Neural progenitor cell (in vitro differentiated cells): Measurements from ENCODE around the gene EPHA1. TPM values are rescaled to one million over a fixed set of nuclear protein-coding genes. Genes with fewer than 3 reads are reported as not detected.

Source experiments
- DNase-seq: peaks from one replicate; pipeline ENCODE4 v3.0.0-alpha.2; 2016; ENCODE audit warnings: low spot score
- H2AFZ ChIP-seq: fragments of 200-600 bp; sonication (generic); replicated peaks from 2 replicates; pipeline ENCODE4 v1.6.1; 2016; ENCODE audit warnings: antibody characterized with exemption
- H3F3A ChIP-seq: fragments of 200-600 bp; sonication (generic); 2 replicates; pipeline ENCODE4 v1.6.1; 2016; ENCODE audit warnings: antibody characterized with exemption, low read depth
- H3K27ac ChIP-seq: fragments of 200-600 bp; sonication (generic); 2 replicates; pipeline ENCODE4 v1.5.1; 2016; ENCODE audit warnings: mild to moderate bottlenecking
- H3K27me3 ChIP-seq: fragments of 200-600 bp; sonication (generic); 2 replicates; pipeline ENCODE4 v1.6.1; 2016; ENCODE audit warnings: mild to moderate bottlenecking, moderate library complexity
- H3K36me3 ChIP-seq: fragments of 200-600 bp; sonication (generic); 2 replicates; pipeline ENCODE4 v1.5.1; 2016
- H3K4me1 ChIP-seq: fragments of 200-600 bp; sonication (generic); 2 replicates; pipeline ENCODE4 v1.6.1; 2016; ENCODE audit warnings: mixed run types
- H3K4me2 ChIP-seq: fragments of 200-600 bp; sonication (generic); 2 replicates; pipeline ENCODE4 v1.6.1; 2016
- H3K4me3 ChIP-seq: fragments of 200-600 bp; sonication (generic); 2 replicates; pipeline ENCODE4 v1.5.1; 2016
- H3K79me2 ChIP-seq: fragments of 200-600 bp; sonication (generic); 2 replicates; pipeline ENCODE4 v1.6.1; 2016; ENCODE audit warnings: low read depth
- H3K9ac ChIP-seq: fragments of 200-600 bp; sonication (generic); 2 replicates; pipeline ENCODE4 v1.6.1; 2016
- H3K9me3 ChIP-seq: fragments of 200-600 bp; sonication (generic); 2 replicates; pipeline ENCODE4 v1.5.1; 2016; ENCODE audit warnings: low read depth
- H4K20me1 ChIP-seq: fragments of 200-600 bp; sonication (generic); 2 replicates; pipeline ENCODE4 v1.6.1; 2016; ENCODE audit warnings: low read depth
- H3K27ac Mint-ChIP-seq: 3 replicates; pipeline ENCODE4 v1.8.0; 2021; ENCODE audit warnings: mixed read lengths
- H3K27me3 Mint-ChIP-seq: 2 replicates; pipeline ENCODE4 v1.8.0; 2022; ENCODE audit warnings: low read depth, mild to moderate bottlenecking, inconsistent platforms, moderate library complexity, mixed read lengths; ENCODE audit not compliant: insufficient read depth
- H3K36me3 Mint-ChIP-seq: 3 replicates; pipeline ENCODE4 v1.8.0; 2021; ENCODE audit warnings: mixed read lengths
- H3K4me1 Mint-ChIP-seq: 3 replicates; pipeline ENCODE4 v1.8.0; 2021; ENCODE audit warnings: mixed read lengths
- H3K4me3 Mint-ChIP-seq: 3 replicates; pipeline ENCODE4 v1.8.0; 2021; ENCODE audit warnings: mild to moderate bottlenecking, moderate library complexity, mixed read lengths
- H3K9me3 Mint-ChIP-seq: 3 replicates; pipeline ENCODE4 v1.8.0; 2020; ENCODE audit warnings: mixed read lengths
- EZH2 ChIP-seq: fragments of 200-600 bp; sonication (generic); IDR thresholded peaks from 2 replicates; pipeline ENCODE4 v1.6.1; 2017; ENCODE audit warnings: antibody characterized with exemption, mild to moderate bottlenecking, moderate library complexity
- EZH2phosphoT487 ChIP-seq: fragments of 200-600 bp; sonication (generic); IDR thresholded peaks from 2 replicates; pipeline ENCODE4 v1.6.1; 2017; ENCODE audit warnings: antibody characterized with exemption
- total RNA-seq: library from RNA; depleted of rRNA; stranded (reverse); fragments of >200 nt; gene quantifications from 2 replicates; pipeline ENCODE4 v1.2.3, GENCODE V29; 2015; ENCODE audit warnings: low replicate concordance
- TF ChIP-seq, protein P1 (sequence below): fragments of 200-600 bp; sonication (generic); IDR thresholded peaks from 2 replicates; pipeline ENCODE4 v1.5.1; 2017; ENCODE audit warnings: antibody characterized with exemption, mild to moderate bottlenecking

EPHA1 gene
- total RNA-seq, 1 donor from 2014 or later = 4.1 TPM

DNA sequence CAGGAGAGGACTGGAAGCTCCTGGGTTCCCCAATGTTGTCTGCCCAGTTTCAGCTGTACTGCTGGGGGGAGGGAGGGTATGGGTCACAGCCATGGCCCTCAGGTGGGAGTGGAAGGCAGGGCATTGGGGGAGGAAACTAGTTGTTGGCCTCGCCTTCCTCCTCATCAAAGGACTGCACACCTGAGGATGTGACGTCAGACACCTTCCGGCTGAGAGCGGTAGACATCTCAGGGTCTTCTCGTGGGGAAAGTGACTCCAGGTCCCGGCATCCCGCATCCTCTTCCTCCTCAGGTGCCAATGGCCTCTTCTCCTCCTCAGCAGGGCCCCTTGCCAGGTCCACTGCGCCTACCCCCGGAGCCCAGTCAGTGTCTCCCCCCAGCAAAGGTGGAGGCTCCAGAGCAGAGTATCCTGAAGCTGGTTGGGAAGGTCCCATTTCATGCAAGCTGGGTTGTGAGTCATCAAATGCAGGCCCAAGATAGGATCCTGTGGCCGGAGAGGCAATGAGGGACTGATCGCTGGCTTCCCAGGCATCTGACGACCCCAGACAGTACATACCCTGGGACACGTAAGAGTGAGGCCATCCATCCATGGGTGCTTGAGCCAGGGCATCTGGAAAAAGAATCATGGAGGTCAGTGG lies 52.1 kb downstream of the EPHA1 start:
- Histone ChIP-seq H3K4me3 (no peak overlapping the region), H3K4me1 (peaks cover 27% of the 10 kb centered on the region), H3K9me3 (no peaks in the 10 kb centered on the region), H3K36me3 (no peaks in the 10 kb centered on the region), H4K20me1 (peaks cover 24% of the 10 kb centered on the region), H2AFZ (no peak overlapping the region), H3K27ac (no peak overlapping the region), H3F3A (peaks cover 23% of the 10 kb centered on the region), H3K9ac (no peak overlapping the region), H3K27me3 (no peaks in the 10 kb centered on the region), H3K79me2 (no peaks in the 10 kb centered on the region), H3K4me2 (no peak overlapping the region)
- peaks cover 28% of the 10 kb centered on the region for H3K4me1 Mint-ChIP-seq
- no peaks in the 10 kb centered on the region for H3K9me3 Mint-ChIP-seq
- TF ChIP-seq, protein P1, sequence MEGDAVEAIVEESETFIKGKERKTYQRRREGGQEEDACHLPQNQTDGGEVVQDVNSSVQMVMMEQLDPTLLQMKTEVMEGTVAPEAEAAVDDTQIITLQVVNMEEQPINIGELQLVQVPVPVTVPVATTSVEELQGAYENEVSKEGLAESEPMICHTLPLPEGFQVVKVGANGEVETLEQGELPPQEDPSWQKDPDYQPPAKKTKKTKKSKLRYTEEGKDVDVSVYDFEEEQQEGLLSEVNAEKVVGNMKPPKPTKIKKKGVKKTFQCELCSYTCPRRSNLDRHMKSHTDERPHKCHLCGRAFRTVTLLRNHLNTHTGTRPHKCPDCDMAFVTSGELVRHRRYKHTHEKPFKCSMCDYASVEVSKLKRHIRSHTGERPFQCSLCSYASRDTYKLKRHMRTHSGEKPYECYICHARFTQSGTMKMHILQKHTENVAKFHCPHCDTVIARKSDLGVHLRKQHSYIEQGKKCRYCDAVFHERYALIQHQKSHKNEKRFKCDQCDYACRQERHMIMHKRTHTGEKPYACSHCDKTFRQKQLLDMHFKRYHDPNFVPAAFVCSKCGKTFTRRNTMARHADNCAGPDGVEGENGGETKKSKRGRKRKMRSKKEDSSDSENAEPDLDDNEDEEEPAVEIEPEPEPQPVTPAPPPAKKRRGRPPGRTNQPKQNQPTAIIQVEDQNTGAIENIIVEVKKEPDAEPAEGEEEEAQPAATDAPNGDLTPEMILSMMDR = no peak
- no peak for TF ChIP-seq EZH2
- H3K4me3 Mint-ChIP-seq = no peak overlapping the region
- H3K36me3 Mint-ChIP-seq = peaks cover 39% of the 10 kb centered on the region
- DNase-seq = no peak
- peaks cover 4% of the 10 kb centered on the region for H3K27me3 Mint-ChIP-seq
- no peak overlapping the region for H3K27ac Mint-ChIP-seq

- H3K9me3 ChIP-seq = no peaks in the 10 kb centered on the region
- H3K4me2 ChIP-seq = no peak overlapping the region
- DNase-seq = no peak
- TF ChIP-seq, protein P1 = no peak
- H3K79me2 ChIP-seq = no peaks in the 10 kb centered on the region
- H3K27ac ChIP-seq = no peak overlapping the region
- Mint-ChIP-seq H3K36me3 (peaks cover 39% of the 10 kb centered on the region), H3K27ac (no peak overlapping the region), H3K4me1 (peaks cover 30% of the 10 kb centered on the region), H3K4me3 (no peak overlapping the region), H3K9me3 (no peaks in the 10 kb centered on the region), H3K27me3 (peaks cover 7% of the 10 kb centered on the region)
- H3K36me3 ChIP-seq = no peaks in the 10 kb centered on the region
- H3K27me3 ChIP-seq = no peaks in the 10 kb centered on the region
- H4K20me1 ChIP-seq = peaks cover 24% of the 10 kb centered on the region
- H2AFZ ChIP-seq = no peak overlapping the region
- H3K9ac ChIP-seq = no peak overlapping the region
- no peak overlapping the region for H3K4me3 ChIP-seq
- peaks cover 23% of the 10 kb centered on the region for H3K4me1 ChIP-seq
- peaks cover 19% of the 10 kb centered on the region for H3F3A ChIP-seq
These were observed 52.9 kb downstream of the EPHA1 start for GRCh38 chr7:143355450-143356385.

GRCh38 chr7:143354965-143355364 lies 53.7 kb downstream of the EPHA1 start:
- peaks cover 18% of the 10 kb centered on the region for H3F3A ChIP-seq
- Mint-ChIP-seq H3K27me3 (peaks cover 6% of the 10 kb centered on the region), H3K36me3 (peaks cover 36% of the 10 kb centered on the region), H3K4me1 (peaks cover 25% of the 10 kb centered on the region), H3K4me3 (no peak overlapping the region), H3K27ac (no peak overlapping the region), H3K9me3 (no peaks in the 10 kb centered on the region)
- H3K27me3 ChIP-seq = no peaks in the 10 kb centered on the region
- H3K27ac ChIP-seq = no peak overlapping the region
- no peak overlapping the region for H2AFZ ChIP-seq
- TF ChIP-seq, protein P1 = no peak
- TF ChIP-seq EZH2 (no peak), EZH2phosphoT487 (no peak)
- no peak for DNase-seq
- H3K4me3 ChIP-seq = no peak overlapping the region
- H3K9ac ChIP-seq = no peak overlapping the region
- H4K20me1 ChIP-seq = peaks cover 24% of the 10 kb centered on the region
- no peaks in the 10 kb centered on the region for H3K36me3 ChIP-seq
- no peaks in the 10 kb centered on the region for H3K79me2 ChIP-seq
- H3K4me2 ChIP-seq = no peak overlapping the region
- peaks cover 19% of the 10 kb centered on the region for H3K4me1 ChIP-seq
- no peaks in the 10 kb centered on the region for H3K9me3 ChIP-seq
